ENCODE data around the gene PAX5.

PAX5 gene

DNA sequence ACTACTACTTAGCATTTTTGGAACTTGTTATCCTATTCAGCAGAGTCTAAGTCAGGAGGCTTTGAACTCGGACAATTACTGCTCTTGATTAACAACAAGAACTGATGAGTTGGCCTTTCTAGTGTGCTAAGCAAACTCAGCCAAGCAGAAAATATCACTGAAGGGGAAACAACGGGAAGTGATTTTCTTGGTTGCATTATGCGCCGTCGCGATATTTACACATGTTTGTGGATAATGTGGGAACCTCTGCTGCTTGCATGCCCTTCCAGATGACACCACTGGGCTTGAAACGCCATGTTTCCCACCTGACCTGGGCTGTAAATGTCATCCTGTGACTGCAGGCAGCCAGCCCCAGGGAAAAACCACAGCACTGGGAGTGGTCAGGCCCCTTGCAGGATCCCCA lies 205.5 kb downstream of the PAX5 start:
- Histone ChIP-seq H3K4me1 (ENCODE audit: control insufficient read depth, insufficient read depth, low read length, poor library complexity, severe bottlenecking) (no peaks in the 10 kb centered on the region), H3K36me3 (ENCODE audit: control insufficient read depth, insufficient read depth, low read length) (no peaks in the 10 kb centered on the region), H3K27me3 (replicated peaks; ENCODE audit: control insufficient read depth, insufficient read depth, low read length, poor library complexity, severe bottlenecking) (no peaks in the 10 kb centered on the region), H3K4me3 (ENCODE audit: insufficient read depth, low read depth, low read length, poor library complexity, severe bottlenecking) (no peak overlapping the region), H3K27ac (ENCODE audit: insufficient read depth, low read length, poor library complexity, severe bottlenecking) (no peak overlapping the region), H3K9me3 (ENCODE audit: control insufficient read depth, low read length) (no peaks in the 10 kb centered on the region)
- no peak for DNase-seq

DNA sequence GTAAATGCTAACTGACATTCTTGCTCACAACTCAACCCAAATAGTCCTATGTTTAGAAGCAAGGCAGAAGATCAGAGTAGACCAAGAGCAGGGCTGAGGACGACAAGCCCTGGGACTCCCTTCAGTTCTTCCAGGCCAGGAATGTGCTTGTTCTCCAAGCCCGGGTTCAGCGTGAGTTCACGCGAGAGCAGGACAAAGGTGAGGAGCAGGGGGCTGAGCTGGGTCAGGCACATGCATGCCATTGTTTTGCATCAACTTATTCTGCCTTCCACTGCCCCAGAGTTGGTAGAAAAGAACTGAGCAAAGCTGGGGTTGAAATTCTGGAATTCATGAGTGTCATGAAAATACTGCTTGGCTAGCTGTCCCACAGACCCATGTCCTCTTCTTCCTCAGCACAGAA lies 206.5 kb downstream of the PAX5 start:
- no peak overlapping the region for H3K27ac ChIP-seq (ENCODE audit: insufficient read depth, low read length, poor library complexity, severe bottlenecking)
- no peaks in the 10 kb centered on the region for H3K9me3 ChIP-seq (ENCODE audit: control insufficient read depth, low read length)
- DNase-seq = no peak
- H3K4me1 ChIP-seq (ENCODE audit: control insufficient read depth, insufficient read depth, low read length, poor library complexity, severe bottlenecking) = no peaks in the 10 kb centered on the region
- no peaks in the 10 kb centered on the region for H3K27me3 ChIP-seq (replicated peaks; ENCODE audit: control insufficient read depth, insufficient read depth, low read length, poor library complexity, severe bottlenecking)
- no peaks in the 10 kb centered on the region for H3K36me3 ChIP-seq (ENCODE audit: control insufficient read depth, insufficient read depth, low read length)
- H3K4me3 ChIP-seq (ENCODE audit: insufficient read depth, low read depth, low read length, poor library complexity, severe bottlenecking) = no peak overlapping the region

DNA sequence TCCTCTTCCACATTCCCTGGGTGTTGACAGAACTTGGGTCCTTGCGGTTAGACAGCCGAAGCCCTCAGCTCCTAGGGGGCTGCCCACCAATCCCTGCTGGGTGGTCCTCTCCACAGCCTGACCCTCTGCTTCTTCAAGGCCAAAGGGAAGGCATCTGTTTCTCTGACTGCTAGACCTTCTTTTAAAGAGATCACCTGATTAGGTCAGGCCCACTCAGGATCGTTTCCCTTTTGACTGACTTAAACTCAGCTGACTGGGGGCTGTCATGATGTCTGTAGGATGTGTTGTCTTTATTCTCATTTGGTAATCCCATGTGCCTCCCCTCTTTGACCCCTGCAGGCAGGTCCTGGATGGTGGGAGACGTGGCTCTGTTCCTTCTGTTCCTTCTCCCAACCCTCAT lies 207.5 kb downstream of the PAX5 start:
- H3K36me3 ChIP-seq (ENCODE audit: control insufficient read depth, insufficient read depth, low read length) = no peaks in the 10 kb centered on the region
- DNase-seq = no peak
- H3K27me3 ChIP-seq (replicated peaks; ENCODE audit: control insufficient read depth, insufficient read depth, low read length, poor library complexity, severe bottlenecking) = no peaks in the 10 kb centered on the region
- no peak overlapping the region for H3K4me3 ChIP-seq (ENCODE audit: insufficient read depth, low read depth, low read length, poor library complexity, severe bottlenecking)
- no peaks in the 10 kb centered on the region for H3K4me1 ChIP-seq (ENCODE audit: control insufficient read depth, insufficient read depth, low read length, poor library complexity, severe bottlenecking)
- no peak overlapping the region for H3K27ac ChIP-seq (ENCODE audit: insufficient read depth, low read length, poor library complexity, severe bottlenecking)
- no peaks in the 10 kb centered on the region for H3K9me3 ChIP-seq (ENCODE audit: control insufficient read depth, low read length)

DNA sequence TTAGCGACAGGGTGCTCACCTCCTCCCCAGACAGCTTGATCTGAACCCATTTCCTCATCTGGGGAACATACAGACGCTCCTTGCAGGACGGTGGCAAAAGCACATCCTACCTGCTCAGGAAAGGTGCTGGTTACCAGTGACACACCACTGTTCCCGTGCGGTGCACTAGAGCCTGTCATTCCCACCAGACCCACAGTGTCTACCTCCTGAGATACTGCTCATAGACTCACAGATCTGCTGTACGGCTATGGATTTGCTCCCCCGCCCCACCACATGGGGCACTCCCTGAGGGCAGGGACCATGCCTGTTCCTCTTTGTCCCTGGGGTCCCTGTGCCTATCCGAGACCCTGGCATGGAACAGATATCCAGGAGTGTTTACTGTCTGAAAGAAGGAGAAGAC lies 208.9 kb downstream of the PAX5 start:
- Histone ChIP-seq H3K27ac (ENCODE audit: insufficient read depth, low read length, poor library complexity, severe bottlenecking) (no peak overlapping the region), H3K4me3 (ENCODE audit: insufficient read depth, low read depth, low read length, poor library complexity, severe bottlenecking) (no peak overlapping the region), H3K9me3 (ENCODE audit: control insufficient read depth, low read length) (no peaks in the 10 kb centered on the region)

DNA sequence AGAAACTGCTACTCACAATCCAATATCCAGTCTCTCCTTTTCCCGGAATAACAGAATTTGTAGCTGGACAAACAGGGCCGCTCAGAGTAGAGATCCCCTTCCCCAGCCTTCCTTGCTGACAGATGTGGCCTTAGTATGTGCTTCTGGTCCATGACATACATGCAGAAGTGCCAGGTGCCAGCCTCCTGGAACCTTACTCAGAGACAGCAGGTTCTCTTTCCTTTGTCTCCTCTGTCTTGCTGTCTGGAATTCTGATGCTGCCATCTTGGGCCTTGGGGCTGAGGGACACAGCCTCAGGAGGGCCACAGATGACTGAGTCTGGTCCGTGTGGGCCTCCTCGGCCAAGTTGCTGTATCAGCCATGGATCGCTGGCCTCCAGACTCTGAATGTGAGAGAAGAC lies 210.1 kb downstream of the PAX5 start:
- H3K36me3 ChIP-seq (ENCODE audit: control insufficient read depth, insufficient read depth, low read length) = no peaks in the 10 kb centered on the region
- no peak overlapping the region for H3K27ac ChIP-seq (ENCODE audit: insufficient read depth, low read length, poor library complexity, severe bottlenecking)
- H3K27me3 ChIP-seq (replicated peaks; ENCODE audit: control insufficient read depth, insufficient read depth, low read length, poor library complexity, severe bottlenecking) = no peaks in the 10 kb centered on the region
- no peaks in the 10 kb centered on the region for H3K4me1 ChIP-seq (ENCODE audit: control insufficient read depth, insufficient read depth, low read length, poor library complexity, severe bottlenecking)
- no peaks in the 10 kb centered on the region for H3K9me3 ChIP-seq (ENCODE audit: control insufficient read depth, low read length)
- no peak overlapping the region for H3K4me3 ChIP-seq (ENCODE audit: insufficient read depth, low read depth, low read length, poor library complexity, severe bottlenecking)
- DNase-seq = no peak

More for the DNA sequence above, 208.9 kb downstream of the PAX5 start:
- H3K4me1 ChIP-seq (ENCODE audit: control insufficient read depth, insufficient read depth, low read length, poor library complexity, severe bottlenecking) = no peaks in the 10 kb centered on the region
- no peaks in the 10 kb centered on the region for H3K36me3 ChIP-seq (ENCODE audit: control insufficient read depth, insufficient read depth, low read length)
- no peak for DNase-seq
- no peaks in the 10 kb centered on the region for H3K27me3 ChIP-seq (replicated peaks; ENCODE audit: control insufficient read depth, insufficient read depth, low read length, poor library complexity, severe bottlenecking)

DNA sequence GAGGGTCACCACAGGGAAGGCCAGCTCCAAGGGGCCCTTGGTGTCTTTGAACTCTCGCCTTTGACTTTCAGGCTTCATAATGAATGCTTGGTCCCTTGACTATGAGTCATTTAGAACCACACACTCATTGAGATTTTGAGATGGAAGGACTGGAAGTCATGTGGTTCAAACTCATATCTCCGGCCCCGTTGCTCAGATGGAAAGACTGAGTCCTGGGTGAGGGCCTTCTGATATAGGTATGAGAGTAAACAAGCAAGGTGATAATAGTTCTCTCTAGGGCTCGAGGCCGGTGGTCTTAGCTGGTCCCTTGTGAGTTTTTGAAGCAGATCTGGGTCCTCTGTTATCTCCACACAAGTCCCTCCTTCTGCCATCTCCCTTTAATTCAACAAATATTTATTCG lies 210.6 kb downstream of the PAX5 start:
- DNase-seq = no peak
- Histone ChIP-seq H3K9me3 (ENCODE audit: control insufficient read depth, low read length) (no peaks in the 10 kb centered on the region), H3K4me1 (ENCODE audit: control insufficient read depth, insufficient read depth, low read length, poor library complexity, severe bottlenecking) (no peaks in the 10 kb centered on the region), H3K4me3 (ENCODE audit: insufficient read depth, low read depth, low read length, poor library complexity, severe bottlenecking) (no peak overlapping the region), H3K27me3 (replicated peaks; ENCODE audit: control insufficient read depth, insufficient read depth, low read length, poor library complexity, severe bottlenecking) (no peaks in the 10 kb centered on the region), H3K27ac (ENCODE audit: insufficient read depth, low read length, poor library complexity, severe bottlenecking) (no peak overlapping the region), H3K36me3 (ENCODE audit: control insufficient read depth, insufficient read depth, low read length) (no peaks in the 10 kb centered on the region)

DNA sequence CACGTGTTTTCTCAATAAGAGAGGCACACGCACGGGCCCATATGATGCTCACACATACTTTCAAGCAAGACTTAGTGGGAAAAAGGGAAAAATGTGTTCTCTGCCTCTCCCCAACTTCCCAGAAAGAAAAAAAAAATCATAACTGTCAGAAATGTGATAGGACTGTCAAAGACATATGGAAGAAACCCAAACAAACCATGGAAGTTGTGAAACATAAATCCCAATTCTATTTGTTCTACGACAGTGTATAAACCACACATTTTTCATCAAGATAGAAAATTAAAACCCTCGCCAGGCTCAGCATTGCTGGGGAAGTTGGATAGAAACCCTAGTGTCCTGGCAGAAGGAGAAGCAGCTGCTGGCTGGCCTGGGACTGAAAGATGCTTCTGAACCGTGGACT lies 211.9 kb downstream of the PAX5 start:
- Histone ChIP-seq H3K27ac (ENCODE audit: insufficient read depth, low read length, poor library complexity, severe bottlenecking) (no peak overlapping the region), H3K36me3 (ENCODE audit: control insufficient read depth, insufficient read depth, low read length) (no peaks in the 10 kb centered on the region), H3K4me1 (ENCODE audit: control insufficient read depth, insufficient read depth, low read length, poor library complexity, severe bottlenecking) (no peaks in the 10 kb centered on the region), H3K4me3 (ENCODE audit: insufficient read depth, low read depth, low read length, poor library complexity, severe bottlenecking) (no peak overlapping the region), H3K9me3 (ENCODE audit: control insufficient read depth, low read length) (no peaks in the 10 kb centered on the region), H3K27me3 (replicated peaks; ENCODE audit: control insufficient read depth, insufficient read depth, low read length, poor library complexity, severe bottlenecking) (peaks cover 5% of the 10 kb centered on the region)
- no peak for DNase-seq

DNA sequence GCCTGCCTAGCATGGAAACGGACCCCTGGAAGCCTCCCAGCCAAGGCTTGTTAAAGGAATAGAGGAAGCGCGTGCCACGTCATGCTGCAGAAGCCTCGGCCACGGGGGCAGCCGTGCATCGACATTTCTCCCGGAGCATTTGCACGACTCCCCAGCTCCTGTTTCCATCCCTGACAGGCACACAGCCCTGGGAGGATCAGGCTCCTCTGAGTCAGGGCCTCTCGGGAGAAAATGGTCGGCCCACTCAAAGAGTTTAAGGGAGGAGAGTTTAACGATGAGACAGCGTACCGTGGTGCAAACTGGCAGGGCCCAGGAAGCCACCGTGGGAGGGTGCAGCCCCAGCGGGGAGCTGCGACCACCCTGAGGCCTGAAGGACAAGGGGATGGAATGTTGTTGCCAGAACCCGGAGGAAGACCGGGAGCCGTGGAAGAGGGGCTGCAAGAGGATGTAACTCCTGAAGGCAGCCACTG lies 213.6 kb downstream of the PAX5 start:
- H3K4me3 ChIP-seq (ENCODE audit: insufficient read depth, low read depth, low read length, poor library complexity, severe bottlenecking) = no peak overlapping the region
- H3K27me3 ChIP-seq (replicated peaks; ENCODE audit: control insufficient read depth, insufficient read depth, low read length, poor library complexity, severe bottlenecking) = peaks cover 5% of the 10 kb centered on the region

DNA sequence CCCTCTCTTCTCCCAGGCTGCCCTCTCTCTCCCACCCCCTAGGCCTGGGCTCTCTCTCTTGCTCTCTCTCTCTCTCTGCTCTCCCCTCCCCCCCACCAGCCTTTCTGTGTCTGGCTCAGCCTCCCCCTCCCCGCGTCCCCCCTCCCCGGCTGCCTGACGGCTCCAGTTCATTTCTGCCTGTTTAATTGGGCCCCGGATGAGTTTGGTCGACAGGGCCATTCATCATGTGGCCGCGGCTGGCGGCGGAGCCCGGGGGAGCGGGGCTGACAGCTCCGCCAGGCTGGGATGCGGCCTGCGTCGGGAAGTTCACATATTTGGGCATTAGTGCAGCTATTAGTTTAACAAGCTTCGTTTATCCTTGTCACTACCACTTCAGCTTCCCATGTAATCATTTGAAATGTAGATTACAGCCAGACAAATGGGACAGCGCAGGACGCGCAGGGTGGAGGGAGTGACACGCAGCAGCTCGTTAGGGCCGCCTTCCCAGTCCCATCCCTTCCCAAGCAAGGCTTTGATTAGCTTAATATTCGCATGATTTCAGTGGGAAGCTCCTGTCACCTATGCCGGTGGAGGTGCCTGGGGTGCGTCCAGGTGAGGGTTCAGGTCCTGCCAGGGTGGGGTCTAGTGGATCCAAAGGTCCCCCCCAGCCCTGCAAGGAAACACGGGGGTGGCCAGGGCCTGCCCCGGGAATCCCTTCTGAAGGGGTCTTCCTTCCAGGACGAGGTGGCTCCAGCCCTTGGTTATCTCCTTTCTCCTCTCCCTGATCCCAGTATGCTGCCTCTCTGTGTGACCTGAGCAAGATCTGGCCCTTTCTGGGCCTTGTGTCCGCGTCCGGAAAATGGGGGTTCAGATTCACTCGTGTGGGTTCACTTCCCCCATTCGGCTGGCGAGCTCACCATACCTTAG lies 214.8 kb downstream of the PAX5 start:
- Histone ChIP-seq H3K4me1 (ENCODE audit: control insufficient read depth, insufficient read depth, low read length, poor library complexity, severe bottlenecking) (no peaks in the 10 kb centered on the region), H3K27ac (ENCODE audit: insufficient read depth, low read length, poor library complexity, severe bottlenecking) (no peak overlapping the region), H3K27me3 (replicated peaks; ENCODE audit: control insufficient read depth, insufficient read depth, low read length, poor library complexity, severe bottlenecking) (peaks cover 5% of the 10 kb centered on the region), H3K9me3 (ENCODE audit: control insufficient read depth, low read length) (no peaks in the 10 kb centered on the region), H3K36me3 (ENCODE audit: control insufficient read depth, insufficient read depth, low read length) (no peaks in the 10 kb centered on the region), H3K4me3 (ENCODE audit: insufficient read depth, low read depth, low read length, poor library complexity, severe bottlenecking) (no peak overlapping the region)
- no peak for DNase-seq

More for the DNA sequence above, 213.6 kb downstream of the PAX5 start:
- no peak for DNase-seq
- H3K36me3 ChIP-seq (ENCODE audit: control insufficient read depth, insufficient read depth, low read length) = no peaks in the 10 kb centered on the region
- H3K9me3 ChIP-seq (ENCODE audit: control insufficient read depth, low read length) = no peaks in the 10 kb centered on the region
- H3K4me1 ChIP-seq (ENCODE audit: control insufficient read depth, insufficient read depth, low read length, poor library complexity, severe bottlenecking) = no peaks in the 10 kb centered on the region
- H3K27ac ChIP-seq (ENCODE audit: insufficient read depth, low read length, poor library complexity, severe bottlenecking) = no peak overlapping the region

DNA sequence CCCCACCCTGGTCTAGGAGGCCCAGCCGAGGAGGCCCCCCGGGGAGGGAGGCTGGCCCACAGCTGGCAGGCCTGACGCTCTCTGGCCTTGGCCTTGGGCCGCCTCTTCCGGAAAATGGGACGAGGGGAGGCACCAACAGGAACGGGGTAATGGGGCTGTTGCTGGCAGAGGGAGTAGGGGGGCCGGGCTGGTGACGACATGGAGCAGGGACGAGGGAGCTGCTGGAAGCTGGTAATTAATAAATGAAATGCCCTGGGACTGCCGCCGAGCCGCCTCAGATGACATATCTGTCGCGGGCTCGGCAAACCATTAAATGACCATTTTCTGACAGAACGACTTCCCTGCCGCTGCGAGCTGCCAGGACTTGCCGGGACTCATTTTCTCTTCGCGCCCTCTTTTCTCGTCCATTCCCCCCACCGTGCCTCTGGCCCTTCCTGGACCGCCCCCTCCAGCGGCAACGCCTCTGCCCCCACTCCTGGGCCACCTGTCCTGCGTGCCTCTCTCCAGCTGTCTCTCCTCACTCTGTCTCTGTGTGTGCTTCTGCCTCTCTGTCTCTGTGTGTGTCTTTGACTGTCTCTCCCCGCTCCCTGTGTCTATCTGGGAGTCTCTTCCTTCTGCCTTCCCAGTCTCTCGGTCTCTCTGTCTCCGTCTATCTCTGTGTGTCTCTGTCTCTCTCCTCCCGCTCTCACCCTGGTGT lies 215.7 kb downstream of the PAX5 start:
- peaks cover 5% of the 10 kb centered on the region for H3K27me3 ChIP-seq (replicated peaks; ENCODE audit: control insufficient read depth, insufficient read depth, low read length, poor library complexity, severe bottlenecking)
- H3K36me3 ChIP-seq (ENCODE audit: control insufficient read depth, insufficient read depth, low read length) = no peaks in the 10 kb centered on the region
- no peak overlapping the region for H3K27ac ChIP-seq (ENCODE audit: insufficient read depth, low read length, poor library complexity, severe bottlenecking)
- H3K4me1 ChIP-seq (ENCODE audit: control insufficient read depth, insufficient read depth, low read length, poor library complexity, severe bottlenecking) = no peaks in the 10 kb centered on the region
- H3K9me3 ChIP-seq (ENCODE audit: control insufficient read depth, low read length) = no peaks in the 10 kb centered on the region
- H3K4me3 ChIP-seq (ENCODE audit: insufficient read depth, low read depth, low read length, poor library complexity, severe bottlenecking) = no peak overlapping the region
- DNase-seq = no peak

All from effector memory CD4-positive, alpha-beta T cell (primary cell).